LHCN-M2 (cell line): ENCODE measurements around the gene DPH1. TPM values are rescaled to one million over a fixed set of nuclear protein-coding genes. Genes with fewer than 3 reads are reported as not detected.
A peak's percentile ranks its signal among the peaks of the same experiment; 100 is the strongest.

Experiments used
- DNase-seq: peaks from one replicate; pipeline ENCODE4 v3.0.0-alpha.2; 2012; ENCODE audit warnings: low read depth
- total RNA-seq: library from RNA; depleted of rRNA; stranded (reverse); fragments of >200 nt; gene quantifications from 2 replicates; pipeline ENCODE4 v1.2.3, GENCODE V29; 2014

The DPH1 gene
- total RNA-seq, 1 experiment from 2014 or later = 33.5 TPM

DNA sequence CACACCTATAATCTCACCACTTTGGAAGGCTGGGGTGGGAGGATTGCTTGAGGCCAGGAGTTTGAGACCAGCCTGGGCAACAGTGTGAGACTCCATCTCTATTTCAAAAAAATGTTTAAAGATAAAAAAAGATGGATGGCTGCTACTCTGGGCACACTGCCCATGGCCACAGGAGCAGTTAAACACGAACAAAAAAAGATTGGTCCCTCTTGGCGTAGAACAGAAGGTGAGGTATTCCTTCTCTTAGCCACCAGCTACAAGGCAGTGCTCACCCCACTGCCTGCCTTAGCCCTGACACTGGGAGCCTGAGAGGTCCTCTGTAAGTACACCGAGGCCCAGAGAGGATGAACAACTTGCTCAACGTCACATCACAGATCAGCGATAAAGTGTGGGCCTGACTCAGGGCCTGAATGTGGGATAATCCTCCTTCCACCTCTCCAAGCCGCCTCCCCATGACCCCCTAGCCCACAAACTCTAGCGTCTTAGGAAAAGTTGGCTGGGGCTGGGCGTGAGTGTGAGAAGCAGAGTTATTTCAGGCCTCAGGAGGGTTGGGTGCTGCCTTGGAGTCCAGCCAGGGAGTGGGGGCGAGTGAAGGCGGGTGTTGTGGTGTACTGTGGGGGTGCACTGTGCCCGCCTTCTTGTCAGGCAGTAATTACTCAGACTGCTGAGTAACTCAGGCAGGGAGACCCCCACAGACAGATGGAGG is 2.3 kb upstream of the DPH1 start:
- DNase-seq = no peak

DNA sequence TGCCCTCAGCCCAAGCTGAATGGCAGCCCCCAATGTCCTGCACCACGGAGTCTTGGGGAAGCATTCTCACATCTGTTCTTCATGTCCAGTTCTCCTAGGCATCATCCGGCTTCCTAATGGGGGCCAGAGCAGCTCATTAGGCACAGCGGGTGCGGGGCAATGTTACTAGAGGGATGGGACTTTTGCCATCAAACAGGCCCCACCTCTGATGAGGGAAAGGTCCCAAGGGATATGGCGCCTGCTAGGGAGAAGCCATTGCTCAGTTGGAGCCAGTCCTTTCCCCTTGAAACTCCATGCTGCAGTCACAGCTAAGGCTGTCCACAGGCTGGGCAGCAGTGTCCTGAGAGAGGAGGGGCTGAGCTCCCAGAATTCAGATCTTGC is 1.7 kb upstream of the DPH1 start:
- DNase-seq = no peak

DNA sequence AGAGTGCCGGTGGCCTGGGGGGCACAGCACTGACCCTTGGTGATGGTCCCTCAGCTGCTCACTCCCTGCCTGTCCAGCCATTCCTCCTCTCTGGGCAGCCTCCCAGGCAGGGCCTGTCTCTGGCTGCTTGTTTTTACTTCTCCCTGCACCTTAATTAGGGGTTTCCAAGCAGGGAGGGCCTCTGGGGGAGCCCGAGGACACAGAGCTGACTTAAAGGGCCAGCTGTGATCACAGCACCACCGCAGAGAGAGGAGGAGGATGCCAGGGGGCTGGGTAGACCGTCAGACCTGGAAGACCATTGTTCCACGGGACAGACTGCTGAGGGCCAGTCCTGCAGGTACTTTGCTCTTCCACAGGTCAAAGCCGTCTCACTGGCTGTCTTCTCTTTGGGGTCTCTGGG is 1.2 kb upstream of the DPH1 start:
- DNase-seq = no peak

DNA sequence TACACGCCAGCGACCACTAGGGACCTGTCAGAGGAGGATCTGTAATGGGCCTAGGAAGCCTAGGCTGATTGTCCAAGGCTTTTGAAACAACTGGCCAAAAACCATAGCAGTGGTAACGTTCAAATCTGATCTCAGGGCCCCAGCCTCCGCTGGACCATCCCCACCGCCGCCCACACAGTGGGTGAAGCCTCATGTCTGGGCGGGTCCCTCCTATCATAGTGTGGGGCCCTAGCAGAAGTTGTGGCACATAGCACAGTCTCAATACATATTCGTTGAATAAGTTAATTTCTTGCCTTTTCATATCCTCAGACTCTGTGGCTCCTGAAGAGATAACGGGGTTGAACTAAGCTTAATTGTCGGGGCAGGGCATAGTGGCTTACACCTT is 818 bp downstream of the DPH1 start:
- no peak for DNase-seq

DNA sequence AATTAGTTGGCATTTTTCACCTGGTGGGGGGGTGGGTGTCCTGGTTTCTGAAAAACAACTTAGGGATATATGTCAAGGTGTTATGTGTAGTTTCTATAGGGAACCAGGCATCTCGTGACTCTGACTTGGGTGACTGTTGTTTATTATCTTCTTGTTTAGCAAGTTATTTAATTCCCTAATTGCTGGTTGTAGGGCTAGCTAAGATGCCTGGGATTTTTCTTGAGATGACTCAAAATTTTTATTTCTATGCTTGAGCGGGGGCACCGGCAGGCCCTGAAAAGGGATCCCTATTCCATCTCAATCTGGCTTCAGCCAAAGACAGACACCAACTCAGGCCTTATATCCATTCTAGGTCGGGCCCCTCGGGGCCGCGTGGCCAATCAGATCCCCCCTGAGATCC is 3.2 kb downstream of the DPH1 start:
- DNase-seq = no peak

DNA sequence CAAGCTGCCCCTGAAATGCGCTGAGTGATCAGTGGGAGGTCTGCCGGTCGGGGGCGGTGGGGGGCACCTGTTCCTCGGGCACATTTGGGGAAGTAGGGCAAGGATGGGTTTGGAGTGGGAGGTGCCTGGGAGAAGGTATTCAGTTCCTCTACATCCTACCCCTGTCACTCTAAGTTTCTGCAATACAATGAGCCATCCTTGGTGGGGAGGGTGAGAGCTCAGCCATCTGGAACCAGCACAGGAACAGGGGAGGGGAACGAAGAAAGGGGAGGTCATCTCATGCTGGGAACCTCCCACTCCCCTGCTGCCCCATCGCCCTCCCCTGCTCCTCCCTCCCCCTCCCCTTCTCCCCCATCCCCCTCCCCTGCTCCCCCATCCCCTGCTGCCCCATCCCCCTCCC is 4.2 kb downstream of the DPH1 start:
- no peak for DNase-seq

DNA sequence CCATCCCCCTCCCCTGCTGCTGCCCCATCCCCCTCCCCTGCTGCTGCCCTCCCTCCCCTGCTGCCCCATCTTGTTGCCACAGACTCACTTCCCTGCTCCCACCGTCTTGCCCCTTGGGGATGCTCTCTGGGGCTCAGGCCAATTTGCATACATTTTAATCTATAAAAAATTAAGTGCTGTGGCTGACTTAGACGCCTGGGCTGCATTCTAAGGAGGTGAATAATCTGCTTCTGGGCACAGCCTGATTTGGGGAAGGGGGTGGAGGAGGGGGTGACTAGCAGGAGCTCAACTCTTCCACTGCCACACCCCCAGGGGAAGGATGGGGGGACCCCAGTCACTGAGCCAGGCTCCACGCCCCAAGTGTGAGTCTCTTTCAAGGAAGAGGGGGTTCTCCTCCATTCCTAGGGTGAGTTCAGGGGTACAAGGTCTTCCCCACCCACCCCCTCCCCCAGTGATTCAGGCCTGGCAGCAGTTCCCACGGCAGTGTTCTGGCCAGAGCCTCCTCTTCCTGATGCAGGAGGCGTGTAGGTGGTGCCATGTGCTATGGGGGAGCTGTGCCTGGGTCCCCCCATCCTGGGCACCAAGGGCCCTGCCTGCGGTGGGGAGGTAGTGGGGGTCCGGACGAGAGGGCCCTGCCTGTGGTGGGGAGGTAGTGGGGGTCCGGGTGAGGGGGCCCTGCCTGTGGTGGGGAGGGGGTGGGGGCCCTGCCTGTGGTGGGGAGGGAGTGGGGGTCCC is 5.0 kb downstream of the DPH1 start:
- peak; percentile 70 for DNase-seq

DNA sequence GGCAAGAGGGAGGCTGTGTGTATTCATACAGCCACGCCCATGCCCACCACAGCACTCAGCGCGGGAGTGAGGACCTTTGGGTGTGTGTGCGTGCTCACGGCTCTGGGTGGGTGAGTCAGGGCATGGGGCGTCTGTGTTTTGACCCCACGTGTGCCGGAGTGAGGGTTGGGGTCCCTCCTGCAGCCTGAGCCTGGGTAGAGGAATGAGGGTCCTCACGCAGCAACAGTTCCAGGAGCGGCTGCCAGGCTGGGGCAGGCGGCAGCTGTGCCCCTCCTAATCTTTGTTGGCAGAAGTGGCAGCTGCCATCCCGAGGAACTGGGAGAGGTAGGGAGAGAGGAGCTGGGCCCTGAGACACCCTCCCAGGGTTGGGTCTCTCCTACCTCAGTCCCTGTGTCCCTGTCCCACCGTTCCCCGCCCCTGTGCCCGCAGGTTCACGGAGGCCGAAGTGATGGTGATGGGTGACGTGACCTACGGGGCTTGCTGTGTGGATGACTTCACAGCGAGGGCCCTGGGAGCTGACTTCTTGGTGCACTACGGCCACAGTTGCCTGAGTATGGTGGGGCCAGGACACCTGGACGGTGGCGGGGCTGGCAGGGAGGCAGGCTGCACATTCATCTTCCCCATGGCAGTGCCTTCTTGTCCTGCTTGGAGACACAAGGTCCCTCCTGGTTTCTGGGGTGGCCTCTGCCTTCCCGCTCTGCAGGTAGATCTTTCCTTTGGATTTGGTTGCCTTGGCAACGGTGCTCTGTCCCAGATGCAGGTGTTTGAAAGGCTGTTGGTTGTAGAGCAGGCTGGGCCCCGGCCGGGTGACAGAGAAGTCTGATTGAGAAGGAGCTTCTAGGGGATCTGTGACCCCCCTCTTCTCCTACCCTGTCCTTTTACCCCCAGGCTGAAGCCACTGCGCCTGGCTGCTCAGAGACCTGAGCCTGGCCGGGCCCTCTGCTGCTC is 5.9 kb downstream of the DPH1 start:
- no peak for DNase-seq

DNA sequence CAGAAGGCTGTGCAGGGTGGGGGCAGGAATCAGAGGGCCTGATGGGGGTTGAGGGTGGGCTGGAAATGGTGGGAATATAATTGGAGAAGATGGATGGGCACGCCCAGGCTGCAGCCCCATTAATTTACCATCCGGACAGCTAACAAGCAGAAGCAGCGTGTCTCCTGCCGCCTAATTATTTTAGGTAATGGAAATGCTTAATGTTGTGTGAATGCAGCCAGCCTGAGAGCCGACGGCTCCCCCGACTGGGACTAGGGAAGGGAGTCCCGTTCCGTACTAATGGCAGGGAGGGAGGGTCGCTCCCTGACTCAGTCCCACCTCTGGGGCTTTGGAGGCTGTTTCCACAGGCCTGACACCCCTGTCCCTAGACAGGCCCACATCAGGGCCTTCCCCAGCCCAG is 7.2 kb downstream of the DPH1 start:
- DNase-seq = no peak

DNA sequence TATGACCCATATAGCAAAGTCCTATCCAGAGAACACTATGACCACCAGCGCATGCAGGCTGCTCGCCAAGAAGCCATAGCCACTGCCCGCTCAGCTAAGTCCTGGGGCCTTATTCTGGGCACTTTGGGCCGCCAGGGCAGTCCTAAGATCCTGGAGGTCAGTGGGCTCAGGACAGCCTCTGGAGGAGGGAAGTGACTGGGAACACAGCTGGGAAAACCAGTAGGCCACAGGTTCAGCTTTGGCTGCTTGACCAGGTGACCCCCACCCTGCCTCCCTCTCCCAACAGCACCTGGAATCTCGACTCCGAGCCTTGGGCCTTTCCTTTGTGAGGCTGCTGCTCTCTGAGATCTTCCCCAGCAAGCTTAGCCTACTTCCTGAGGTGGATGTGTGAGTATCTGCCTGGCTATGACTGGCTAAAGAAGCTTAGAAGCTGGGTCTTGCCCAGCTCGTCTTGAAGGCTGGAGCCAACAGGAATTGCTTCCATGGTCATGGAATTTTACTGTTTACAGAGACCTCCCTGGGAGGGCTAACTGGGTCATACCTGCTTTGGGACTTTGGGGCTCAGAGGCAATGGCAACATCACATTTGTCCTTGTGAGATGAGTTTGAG is 10.4 kb downstream of the DPH1 start:
- DNase-seq = no peak

DNA sequence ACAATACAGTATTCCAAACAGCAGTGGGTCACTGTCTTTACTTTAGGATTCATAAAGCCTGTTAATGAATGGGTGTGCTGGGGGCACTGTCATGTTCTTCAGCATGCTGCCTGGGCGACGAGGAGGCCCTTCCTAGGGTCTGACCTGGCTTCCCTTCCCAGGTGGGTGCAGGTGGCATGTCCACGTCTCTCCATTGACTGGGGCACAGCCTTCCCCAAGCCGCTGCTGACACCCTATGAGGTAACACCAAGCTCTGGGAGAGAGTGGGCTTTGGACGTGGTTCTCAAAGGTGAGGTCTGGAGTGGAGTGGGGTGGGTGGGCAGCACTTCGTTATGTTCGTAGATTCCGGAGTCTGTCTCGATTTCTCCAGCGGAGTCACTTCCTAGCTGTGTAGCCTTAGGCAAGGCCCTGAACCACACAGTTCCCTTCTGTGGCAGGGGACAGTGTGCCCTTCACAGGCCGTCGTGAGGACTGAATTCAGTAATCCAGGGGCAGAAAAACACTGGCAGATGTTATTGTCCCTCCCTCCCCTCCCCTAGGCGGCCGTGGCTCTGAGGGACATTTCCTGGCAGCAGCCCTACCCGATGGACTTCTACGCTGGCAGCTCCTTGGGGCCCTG is 11.1 kb downstream of the DPH1 start:
- no peak for DNase-seq

DNA sequence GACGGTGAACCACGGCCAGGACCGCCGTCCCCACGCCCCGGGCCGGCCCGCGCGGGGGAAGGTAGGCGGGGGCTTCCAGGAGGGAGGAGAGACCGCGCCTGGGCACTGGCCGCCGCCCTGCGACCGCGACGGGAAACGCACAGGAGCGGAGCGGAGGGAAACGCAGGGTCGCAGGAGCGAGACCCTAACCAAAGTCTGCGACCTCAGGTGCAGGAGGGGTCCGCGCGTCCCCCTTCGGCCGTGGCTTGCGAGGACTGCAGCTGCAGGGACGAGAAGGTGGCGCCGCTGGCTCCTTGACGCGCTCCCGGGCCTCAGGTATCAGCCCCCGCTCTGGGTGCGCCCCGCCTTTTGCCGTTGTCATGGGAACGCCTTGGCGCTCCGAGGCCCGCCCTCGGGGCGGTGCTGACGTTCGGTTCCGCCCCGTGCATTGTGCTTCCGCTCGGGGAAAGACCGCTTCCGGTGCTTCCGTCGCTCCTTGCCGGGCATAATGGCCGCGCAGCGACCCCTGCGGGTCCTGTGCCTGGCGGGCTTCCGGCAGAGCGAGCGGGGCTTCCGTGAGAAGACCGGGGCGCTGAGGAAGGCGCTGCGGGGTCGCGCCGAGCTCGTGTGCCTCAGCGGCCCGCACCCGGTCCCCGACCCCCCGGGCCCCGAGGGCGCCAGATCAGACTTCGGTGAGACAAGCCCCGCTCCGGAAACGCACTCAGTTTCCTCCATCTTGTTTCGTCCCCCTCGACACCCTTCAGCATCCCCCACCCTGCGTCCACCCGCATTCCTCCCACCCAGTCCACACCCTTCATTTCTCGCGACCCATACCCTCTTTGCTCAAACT is 11.8 kb downstream of the DPH1 start, which contains the start of gene OVCA2:
OVCA2 (plus strand) TSS at position 462 of the 829 bp plus-strand sequence; CDS start at position 488, 26 bp downstream.
- peak; percentile 89 for DNase-seq

DNA sequence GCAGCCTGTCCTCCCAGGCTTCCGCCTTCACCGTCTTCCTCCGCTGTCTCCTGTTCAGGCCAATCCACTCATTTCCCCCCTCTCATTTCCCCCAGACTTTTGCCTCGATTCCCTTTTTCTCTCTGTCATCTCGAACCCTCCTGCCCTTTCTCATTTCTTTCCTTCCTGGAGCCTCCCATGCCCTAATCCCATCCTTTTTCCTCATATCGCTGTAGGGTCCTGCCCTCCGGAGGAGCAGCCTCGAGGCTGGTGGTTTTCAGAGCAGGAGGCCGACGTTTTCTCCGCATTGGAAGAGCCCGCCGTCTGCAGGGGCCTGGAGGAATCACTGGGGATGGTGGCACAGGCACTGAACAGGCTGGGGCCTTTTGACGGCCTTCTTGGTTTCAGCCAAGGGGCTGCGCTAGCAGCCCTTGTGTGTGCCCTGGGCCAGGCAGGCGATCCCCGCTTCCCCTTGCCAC is 12.5 kb downstream of the DPH1 start:
- DNase-seq = no peak

DNA sequence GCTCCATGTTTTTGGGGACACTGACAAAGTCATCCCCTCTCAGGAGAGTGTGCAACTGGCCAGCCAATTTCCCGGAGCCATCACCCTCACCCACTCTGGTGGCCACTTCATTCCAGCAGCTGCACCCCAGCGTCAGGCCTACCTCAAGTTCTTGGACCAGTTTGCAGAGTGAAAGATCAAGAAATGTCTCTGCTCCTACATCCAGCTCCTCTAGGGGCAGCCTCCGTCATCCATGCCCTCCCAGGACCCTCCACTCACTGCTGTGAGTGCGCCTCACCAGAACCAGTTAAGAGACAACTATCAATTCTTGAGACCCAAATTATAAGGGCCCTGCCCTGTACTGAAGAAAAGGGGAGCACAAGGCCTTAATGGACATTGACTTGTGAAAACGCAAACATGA is 13.0 kb downstream of the DPH1 start:
- DNase-seq = no peak

DNA sequence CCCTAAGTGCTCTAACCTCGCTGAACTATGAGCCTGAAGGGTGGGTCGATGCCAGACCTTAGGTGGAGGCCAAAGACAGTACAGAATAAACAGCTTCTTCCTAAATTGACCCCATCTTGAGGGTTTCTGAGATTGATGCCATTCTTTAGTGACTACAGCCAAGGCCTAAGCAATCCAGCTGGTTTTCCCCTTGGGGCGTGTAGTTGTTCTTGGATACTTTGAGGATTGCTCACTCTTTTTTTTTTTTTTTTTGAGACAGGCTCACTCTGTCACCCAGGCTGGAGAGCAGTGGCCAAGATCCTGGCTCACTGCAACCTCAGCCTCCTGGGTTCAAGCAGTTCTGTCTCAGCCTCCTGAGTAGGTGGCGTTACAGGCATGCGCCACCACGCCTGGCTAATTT is 13.8 kb downstream of the DPH1 start:
- DNase-seq = peak; percentile 64

DNA sequence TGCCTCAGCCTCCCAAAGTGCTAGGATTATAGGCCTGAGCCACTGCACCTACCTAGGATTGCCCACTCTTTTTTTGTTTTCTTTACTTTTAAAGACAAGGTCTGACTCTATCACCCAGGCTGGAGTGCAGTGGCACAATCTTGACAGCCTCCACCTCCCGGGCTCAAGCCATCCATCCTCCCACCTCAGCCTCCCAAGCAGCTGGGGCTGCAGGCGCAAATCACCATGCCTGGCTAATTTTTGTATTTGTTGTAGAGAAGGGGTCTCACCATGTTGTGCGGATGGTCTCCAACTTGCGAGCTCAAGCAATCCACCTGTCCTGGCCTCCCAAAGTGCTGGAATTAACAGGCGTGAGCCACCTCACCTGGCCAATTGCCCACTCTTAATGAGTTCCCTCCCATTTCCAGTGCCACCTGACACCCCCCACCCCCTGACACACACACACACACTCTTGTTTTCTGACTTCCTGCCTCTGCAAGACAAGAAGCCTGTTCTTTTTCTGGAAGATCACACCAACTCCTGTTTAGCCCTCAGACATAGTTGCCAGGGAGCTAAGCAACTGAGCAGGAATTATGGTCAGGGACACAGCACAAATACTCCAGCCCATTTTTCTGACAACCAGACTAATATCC is 14.4 kb downstream of the DPH1 start:
- no peak for DNase-seq

DNA sequence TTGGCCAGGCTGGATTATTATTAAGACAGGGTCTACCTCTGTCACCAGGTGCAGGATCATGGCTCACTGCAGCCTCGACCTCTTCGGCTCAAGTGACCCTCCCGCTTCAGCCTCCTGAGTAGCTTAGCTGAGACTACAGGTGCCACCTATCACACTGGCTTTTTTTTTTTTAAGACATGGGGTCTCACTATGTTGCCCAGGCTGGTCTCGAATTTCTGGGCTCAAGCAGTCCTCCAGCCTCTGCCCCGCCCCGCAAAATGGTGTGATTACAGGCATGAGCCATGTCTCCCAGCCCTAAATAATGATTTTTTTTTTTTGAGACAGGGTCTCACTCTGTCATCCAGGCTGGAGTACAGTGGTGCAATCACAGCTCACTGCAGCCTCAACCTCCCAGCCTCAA is 17.6 kb downstream of the DPH1 start:
- no peak for DNase-seq

DNA sequence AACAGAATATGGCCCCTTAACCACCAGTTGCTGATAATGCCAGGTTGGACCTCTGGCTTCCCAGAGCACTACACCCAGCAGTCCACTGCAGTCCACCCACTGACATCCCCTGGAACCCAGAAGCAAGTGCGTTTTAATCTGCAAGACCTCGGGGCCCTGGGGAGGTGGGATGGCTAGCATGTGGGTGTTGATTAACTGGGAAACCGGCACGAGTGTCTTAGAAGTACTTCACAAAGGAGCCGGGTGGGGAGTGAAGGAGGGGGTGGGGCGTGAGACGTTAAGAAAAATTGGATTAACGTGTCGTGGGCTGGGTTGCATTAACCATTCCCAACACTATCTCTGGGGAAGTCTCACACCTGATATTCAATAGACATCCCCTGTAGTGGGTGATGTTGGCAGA is 18.9 kb downstream of the DPH1 start:
- DNase-seq = no peak

DNA sequence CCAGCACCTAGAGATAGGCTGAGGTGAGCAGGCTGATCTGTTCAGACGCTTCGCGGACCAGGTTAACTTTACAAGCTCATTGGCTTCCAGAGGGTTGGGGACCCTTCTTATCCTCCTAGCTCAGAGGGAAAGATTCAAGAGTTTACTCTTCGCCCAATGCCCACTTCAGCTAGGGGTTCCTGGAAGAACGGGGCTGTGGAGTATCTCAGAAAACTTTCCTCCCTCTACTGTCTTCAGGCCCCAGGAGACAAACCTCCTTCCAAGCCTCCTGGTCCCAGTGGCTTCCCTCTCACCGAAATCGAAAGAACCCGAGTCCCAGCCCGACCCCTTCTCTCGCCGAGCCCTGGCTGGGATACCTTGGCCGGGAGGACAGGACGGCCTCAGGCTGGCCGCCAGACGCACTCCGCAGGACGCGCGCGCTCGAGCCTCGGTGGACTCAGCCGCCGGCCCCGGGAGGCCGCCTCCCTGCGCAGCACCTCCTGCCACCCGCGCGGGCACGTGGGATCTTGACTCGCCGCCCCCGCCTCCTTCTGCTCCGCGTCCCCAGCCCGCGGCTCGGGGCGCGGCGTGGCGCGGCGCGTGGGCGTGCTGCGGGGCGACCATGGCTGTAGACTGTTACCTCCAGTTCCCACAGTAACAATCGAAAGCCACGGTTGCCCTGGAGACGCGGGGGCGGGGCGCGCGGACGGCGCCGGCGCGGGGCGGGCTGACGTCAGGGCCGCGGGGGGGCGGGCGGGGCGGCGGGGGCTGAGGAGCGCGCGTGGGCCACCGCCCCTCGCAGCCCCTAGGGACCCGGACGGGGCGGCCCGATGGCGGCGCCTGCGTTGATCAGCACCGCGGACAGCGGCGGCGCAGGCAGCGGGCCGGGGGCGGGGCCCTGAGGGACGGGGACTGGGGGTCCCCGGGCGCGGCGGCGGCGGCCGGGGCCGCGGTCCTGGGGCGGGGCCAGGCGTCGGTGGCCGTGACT is 19.7 kb downstream of the DPH1 start:
- peak; percentile 74 for DNase-seq
